ENCODE data around the gene RNASEH2C. TPM values are rescaled to one million over a fixed set of nuclear protein-coding genes. Genes with fewer than 3 reads are reported as not detected.

RNASEH2C gene
- total and polyA plus RNA-seq, 2 donors: 49.4 to 85.9 TPM

DNA sequence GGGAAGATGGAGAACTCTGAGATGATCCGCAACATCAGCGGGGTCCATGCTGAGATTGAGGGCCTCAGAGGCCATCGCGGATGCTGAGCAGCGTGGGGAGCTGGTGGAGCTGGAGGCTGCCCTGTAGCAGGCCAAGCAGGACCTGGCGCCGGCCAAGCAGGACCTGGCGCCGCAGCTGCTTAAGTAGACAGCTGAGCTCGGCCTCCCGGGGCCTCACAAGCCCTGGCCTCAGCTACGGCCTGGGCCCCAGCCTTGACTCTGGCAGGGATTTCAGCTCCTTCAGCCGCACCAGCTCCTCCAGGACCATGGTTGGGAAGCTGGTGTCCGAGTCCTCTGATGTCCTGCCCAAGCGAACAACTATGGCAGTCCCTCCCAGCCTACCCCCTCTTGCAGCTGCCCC is 7.3 kb upstream of the RNASEH2C start:
- DNase-seq (ENCODE audit: low read depth in 6 of 9, low spot score in 9 of 9): no peak
- no peaks in the 10 kb centered on the region for H3K4me1 ChIP-seq (ENCODE audit: control insufficient read depth in 2 of 2, insufficient read depth in 2 of 2, low read length in 2 of 2)
- H3K27ac ChIP-seq (ENCODE audit: low read depth in 1 of 2, low read length in 1 of 2): no peak overlapping the region
- H3K9me3 ChIP-seq (ENCODE audit: control insufficient read depth in 2 of 2, insufficient read depth in 1 of 2, low read length in 1 of 2): peaks cover 0 to 2% of the 10 kb centered on the region in 2 donors
- H3K4me3 ChIP-seq (ENCODE audit: low read length in 2 of 2): no peak overlapping the region
- H3K36me3 ChIP-seq (ENCODE audit: control insufficient read depth in 2 of 2, insufficient read depth in 2 of 2, low read length in 1 of 2): no peaks in the 10 kb centered on the region
- 96% methylated on average over 15 of the region's 15 CpGs for whole genome bisulfite sequencing
- H3K27me3 ChIP-seq (ENCODE audit: control insufficient read depth in 2 of 2, insufficient read depth in 1 of 2, low read length in 1 of 2): peaks cover 0 to 16% of the 10 kb centered on the region in 2 donors

- no peak for DNase-seq (ENCODE audit: low read depth in 6 of 9, low spot score in 9 of 9)
- no peaks in the 10 kb centered on the region for H3K4me1 ChIP-seq (ENCODE audit: control insufficient read depth in 2 of 2, insufficient read depth in 2 of 2, low read length in 2 of 2)
- WGBS: 87% methylated on average over 6 of the region's 6 CpGs
- no peak overlapping the region for H3K4me3 ChIP-seq (ENCODE audit: low read length in 2 of 2)
- H3K27ac ChIP-seq (ENCODE audit: low read depth in 1 of 2, low read length in 1 of 2): no peak overlapping the region
- peaks cover 0 to 13% of the 10 kb centered on the region in 2 donors for H3K27me3 ChIP-seq (ENCODE audit: control insufficient read depth in 2 of 2, insufficient read depth in 1 of 2, low read length in 1 of 2)
- H3K36me3 ChIP-seq (ENCODE audit: control insufficient read depth in 2 of 2, insufficient read depth in 2 of 2, low read length in 1 of 2): no peaks in the 10 kb centered on the region
- H3K9me3 ChIP-seq (ENCODE audit: control insufficient read depth in 2 of 2, insufficient read depth in 1 of 2, low read length in 1 of 2): peaks cover 0 to 2% of the 10 kb centered on the region in 2 donors
These were observed 6.1 kb upstream of the RNASEH2C start for GRCh38 chr11:65726660-65727059.

DNA sequence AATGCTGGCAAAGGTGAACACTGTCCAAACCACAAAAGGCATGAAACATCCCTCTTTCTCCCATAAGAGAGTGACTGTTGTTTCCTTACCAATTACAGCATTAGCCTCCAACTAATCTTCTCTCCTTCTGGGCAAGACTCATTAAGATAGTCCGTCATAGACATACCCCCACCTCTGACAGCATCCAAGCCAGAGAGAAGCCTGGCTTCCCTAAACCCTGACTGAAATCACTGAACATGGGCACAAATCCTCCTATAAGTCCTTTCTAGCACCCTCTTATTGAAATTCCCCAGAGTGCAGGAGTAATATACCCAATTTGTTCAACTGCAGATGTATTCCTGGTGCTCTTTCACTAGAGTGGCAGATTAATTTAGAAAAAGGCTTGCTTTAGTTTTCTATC is 1.7 kb upstream of the RNASEH2C start:
- H3K4me3 ChIP-seq (ENCODE audit: low read length in 2 of 2): no peak overlapping the region
- 100% methylated on average over 1 of the region's 1 CpG for WGBS
- peaks cover 22 to 25% of the 10 kb centered on the region in 2 donors for H3K36me3 ChIP-seq (ENCODE audit: control insufficient read depth in 2 of 2, insufficient read depth in 2 of 2, low read length in 1 of 2)

DNA sequence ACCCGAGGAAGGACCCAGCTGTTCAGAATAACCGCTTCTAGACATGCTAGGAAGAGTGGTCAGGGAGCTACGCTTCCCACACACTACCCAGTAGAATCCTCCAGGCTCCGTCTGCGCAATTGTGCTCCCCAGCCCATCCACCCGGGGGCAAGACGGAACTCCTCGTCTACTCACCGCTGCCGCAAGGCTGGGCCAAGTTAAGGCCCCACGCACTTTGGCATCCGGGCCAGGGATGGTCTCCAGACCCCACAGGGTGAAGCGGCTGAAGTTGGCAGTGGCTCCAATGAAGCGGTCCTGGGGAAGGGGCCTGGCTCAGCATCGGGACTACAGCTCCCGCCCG is 757 bp downstream of the RNASEH2C start:
- Histone ChIP-seq H3K4me1 (ENCODE audit: control insufficient read depth in 2 of 2, insufficient read depth in 2 of 2, low read length in 2 of 2) (peaks cover 17 to 18% of the 10 kb centered on the region in 2 donors), H3K4me3 (ENCODE audit: low read length in 2 of 2) (peak overlapping the region; percentile 70 to 91), H3K9me3 (ENCODE audit: control insufficient read depth in 2 of 2, insufficient read depth in 1 of 2, low read length in 1 of 2) (no peaks in the 10 kb centered on the region), H3K27ac (ENCODE audit: low read depth in 1 of 2, low read length in 1 of 2) (peak overlapping the region in 1 of 2 donors; percentile 73), H3K36me3 (ENCODE audit: control insufficient read depth in 2 of 2, insufficient read depth in 2 of 2, low read length in 1 of 2) (peaks cover 42 to 48% of the 10 kb centered on the region in 2 donors), H3K27me3 (ENCODE audit: control insufficient read depth in 2 of 2, insufficient read depth in 1 of 2, low read length in 1 of 2) (peaks cover 0 to 3% of the 10 kb centered on the region in 2 donors)
- 7% methylated on average over 17 of the region's 17 CpGs for WGBS
- peak in 1 of 9 donors; percentile 1 for DNase-seq (ENCODE audit: low read depth in 6 of 9, low spot score in 9 of 9)

More for the DNA sequence above, 1.7 kb upstream of the RNASEH2C start:
- DNase-seq (ENCODE audit: low read depth in 6 of 9, low spot score in 9 of 9): no peak
- Histone ChIP-seq H3K27ac (ENCODE audit: low read depth in 1 of 2, low read length in 1 of 2) (no peak overlapping the region), H3K9me3 (ENCODE audit: control insufficient read depth in 2 of 2, insufficient read depth in 1 of 2, low read length in 1 of 2) (no peaks in the 10 kb centered on the region), H3K27me3 (ENCODE audit: control insufficient read depth in 2 of 2, insufficient read depth in 1 of 2, low read length in 1 of 2) (peaks cover 0 to 7% of the 10 kb centered on the region in 2 donors), H3K4me1 (ENCODE audit: control insufficient read depth in 2 of 2, insufficient read depth in 2 of 2, low read length in 2 of 2) (peaks cover 17 to 18% of the 10 kb centered on the region in 2 donors)

DNA sequence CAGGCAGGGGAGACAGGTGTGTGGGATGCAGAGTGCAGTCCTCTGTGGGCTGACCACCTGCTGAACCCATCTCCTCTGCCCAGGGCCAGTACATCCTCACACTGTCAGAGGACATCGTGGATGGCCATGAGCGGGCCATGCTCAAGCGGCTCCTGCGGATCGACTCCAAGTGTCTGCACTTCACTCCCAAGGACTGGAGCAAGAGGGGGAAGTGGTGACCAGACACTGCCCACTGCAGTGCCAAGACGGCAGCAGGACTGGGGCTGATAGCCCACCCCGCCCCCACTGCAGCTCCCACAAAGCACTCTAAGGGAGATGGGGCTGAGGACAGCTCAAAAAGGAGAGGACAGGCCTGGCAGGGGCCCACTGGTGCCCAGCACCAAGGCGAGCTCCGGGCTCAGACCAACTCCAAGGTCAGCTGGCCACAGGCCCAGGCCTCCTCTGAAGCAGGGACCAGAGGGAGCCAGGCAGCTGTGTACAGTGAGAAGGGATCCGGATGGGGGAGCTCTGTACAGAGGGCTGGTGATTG is 1.6 kb downstream of the RNASEH2C start:
- 94% methylated on average over 10 of the region's 10 CpGs for WGBS
- Histone ChIP-seq H3K4me1 (ENCODE audit: control insufficient read depth in 2 of 2, insufficient read depth in 2 of 2, low read length in 2 of 2) (peaks cover 17 to 18% of the 10 kb centered on the region in 2 donors), H3K36me3 (ENCODE audit: control insufficient read depth in 2 of 2, insufficient read depth in 2 of 2, low read length in 1 of 2) (peaks cover 51 to 55% of the 10 kb centered on the region in 2 donors), H3K4me3 (ENCODE audit: low read length in 2 of 2) (peak overlapping the region in 1 of 2 donors; percentile 91), H3K27ac (ENCODE audit: low read depth in 1 of 2, low read length in 1 of 2) (no peak overlapping the region), H3K9me3 (ENCODE audit: control insufficient read depth in 2 of 2, insufficient read depth in 1 of 2, low read length in 1 of 2) (no peaks in the 10 kb centered on the region), H3K27me3 (ENCODE audit: control insufficient read depth in 2 of 2, insufficient read depth in 1 of 2, low read length in 1 of 2) (peaks cover 0 to 2% of the 10 kb centered on the region in 2 donors)
- DNase-seq (ENCODE audit: low read depth in 6 of 9, low spot score in 9 of 9): no peak

DNA sequence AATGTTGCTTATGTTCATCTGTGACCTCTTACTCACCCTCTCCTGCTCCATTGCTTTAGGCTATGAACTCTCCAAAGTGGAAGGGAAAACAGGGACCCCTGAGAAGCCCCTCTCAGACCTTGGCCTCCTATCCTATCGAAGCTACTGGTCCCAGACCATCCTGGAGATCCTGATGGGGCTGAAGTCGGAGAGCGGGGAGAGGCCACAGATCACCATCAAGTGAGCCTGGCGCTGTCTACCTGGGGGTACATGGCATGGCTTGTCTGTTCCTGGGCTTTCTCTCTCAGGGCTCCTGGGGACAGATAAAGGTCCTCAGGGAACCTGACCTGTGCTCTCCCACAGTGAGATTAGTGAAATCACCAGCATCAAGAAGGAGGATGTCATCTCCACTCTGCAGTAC is 2.1 kb downstream of the RNASEH2C start:
- Histone ChIP-seq H3K27me3 (ENCODE audit: control insufficient read depth in 2 of 2, insufficient read depth in 1 of 2, low read length in 1 of 2) (no peaks in the 10 kb centered on the region), H3K36me3 (ENCODE audit: control insufficient read depth in 2 of 2, insufficient read depth in 2 of 2, low read length in 1 of 2) (peaks cover 56% of the 10 kb centered on the region in 2 donors), H3K27ac (ENCODE audit: low read depth in 1 of 2, low read length in 1 of 2) (no peak overlapping the region), H3K9me3 (ENCODE audit: control insufficient read depth in 2 of 2, insufficient read depth in 1 of 2, low read length in 1 of 2) (no peaks in the 10 kb centered on the region), H3K4me1 (ENCODE audit: control insufficient read depth in 2 of 2, insufficient read depth in 2 of 2, low read length in 2 of 2) (peaks cover 17 to 18% of the 10 kb centered on the region in 2 donors), H3K4me3 (ENCODE audit: low read length in 2 of 2) (no peak overlapping the region)
- DNase-seq (ENCODE audit: low read depth in 6 of 9, low spot score in 9 of 9): no peak
- WGBS: 98% methylated on average over 4 of the region's 4 CpGs

DNA sequence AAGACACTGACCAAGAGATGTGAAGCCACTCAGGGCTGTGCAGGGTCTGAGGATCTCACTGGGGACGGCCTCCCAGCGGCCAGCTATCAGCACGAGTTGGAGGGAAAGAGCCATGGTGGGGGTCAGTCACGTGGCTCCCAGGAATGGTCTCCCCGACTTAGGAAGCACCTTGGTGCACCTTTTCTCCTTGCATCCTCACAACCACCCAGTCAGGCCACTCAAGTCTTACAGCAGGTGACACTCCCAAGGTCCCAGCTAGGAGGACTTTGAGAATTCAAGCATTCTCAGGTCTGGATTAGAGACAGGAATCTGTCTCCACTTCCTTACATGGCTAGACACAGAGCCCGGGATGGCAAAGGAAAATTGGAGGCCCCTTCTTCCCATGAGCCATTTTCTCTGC is 2.7 kb downstream of the RNASEH2C start:
- H3K36me3 ChIP-seq (ENCODE audit: control insufficient read depth in 2 of 2, insufficient read depth in 2 of 2, low read length in 1 of 2): peaks cover 59 to 62% of the 10 kb centered on the region in 2 donors

GRCh38 chr11:65716774-65717405 is 3.7 kb downstream of the RNASEH2C start:
- Histone ChIP-seq H3K36me3 (ENCODE audit: control insufficient read depth in 2 of 2, insufficient read depth in 2 of 2, low read length in 1 of 2) (peaks cover 59 to 65% of the 10 kb centered on the region in 2 donors), H3K4me3 (ENCODE audit: low read length in 2 of 2) (no peak overlapping the region), H3K27ac (ENCODE audit: low read depth in 1 of 2, low read length in 1 of 2) (no peak overlapping the region), H3K27me3 (ENCODE audit: control insufficient read depth in 2 of 2, insufficient read depth in 1 of 2, low read length in 1 of 2) (no peaks in the 10 kb centered on the region), H3K9me3 (ENCODE audit: control insufficient read depth in 2 of 2, insufficient read depth in 1 of 2, low read length in 1 of 2) (peaks cover 0 to 7% of the 10 kb centered on the region in 2 donors), H3K4me1 (ENCODE audit: control insufficient read depth in 2 of 2, insufficient read depth in 2 of 2, low read length in 2 of 2) (peaks cover 21 to 29% of the 10 kb centered on the region in 2 donors)
- 97% methylated on average over 14 of the region's 14 CpGs for WGBS
- DNase-seq (ENCODE audit: low read depth in 6 of 9, low spot score in 9 of 9): no peak

More for the DNA sequence above, 2.7 kb downstream of the RNASEH2C start:
- no peak overlapping the region for H3K4me3 ChIP-seq (ENCODE audit: low read length in 2 of 2)
- no peaks in the 10 kb centered on the region for H3K27me3 ChIP-seq (ENCODE audit: control insufficient read depth in 2 of 2, insufficient read depth in 1 of 2, low read length in 1 of 2)
- 96% methylated on average over 6 of the region's 6 CpGs for WGBS
- H3K27ac ChIP-seq (ENCODE audit: low read depth in 1 of 2, low read length in 1 of 2): no peak overlapping the region
- H3K9me3 ChIP-seq (ENCODE audit: control insufficient read depth in 2 of 2, insufficient read depth in 1 of 2, low read length in 1 of 2): no peaks in the 10 kb centered on the region
- H3K4me1 ChIP-seq (ENCODE audit: control insufficient read depth in 2 of 2, insufficient read depth in 2 of 2, low read length in 2 of 2): peaks cover 17 to 23% of the 10 kb centered on the region in 2 donors
- DNase-seq (ENCODE audit: low read depth in 6 of 9, low spot score in 9 of 9): no peak

DNA sequence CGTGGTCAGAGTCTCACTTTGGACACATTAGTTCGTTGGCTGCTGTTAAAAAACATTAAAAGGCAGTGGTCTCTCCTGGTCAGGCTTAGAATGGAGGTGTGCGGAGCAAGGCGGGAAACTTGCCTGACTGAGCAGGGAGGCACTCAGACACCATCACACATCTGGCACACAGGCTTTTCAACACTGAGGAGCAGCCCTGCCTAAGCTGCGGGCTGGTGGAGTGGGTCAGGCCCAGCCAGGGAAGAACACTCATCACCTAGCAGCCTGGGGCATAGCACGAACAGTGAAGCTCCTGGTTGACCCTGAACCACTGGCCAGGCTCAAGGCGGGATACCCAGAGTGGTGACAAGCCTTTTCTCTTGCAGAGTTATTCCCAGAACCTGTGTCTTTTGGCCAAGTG is 4.3 kb downstream of the RNASEH2C start:
- peaks cover 21 to 33% of the 10 kb centered on the region in 2 donors for H3K4me1 ChIP-seq (ENCODE audit: control insufficient read depth in 2 of 2, insufficient read depth in 2 of 2, low read length in 2 of 2)
- H3K27ac ChIP-seq (ENCODE audit: low read depth in 1 of 2, low read length in 1 of 2): no peak overlapping the region
- no peaks in the 10 kb centered on the region for H3K27me3 ChIP-seq (ENCODE audit: control insufficient read depth in 2 of 2, insufficient read depth in 1 of 2, low read length in 1 of 2)
- 98% methylated on average over 7 of the region's 7 CpGs for WGBS
- H3K4me3 ChIP-seq (ENCODE audit: low read length in 2 of 2): no peak overlapping the region
- H3K9me3 ChIP-seq (ENCODE audit: control insufficient read depth in 2 of 2, insufficient read depth in 1 of 2, low read length in 1 of 2): peaks cover 0 to 7% of the 10 kb centered on the region in 2 donors
- H3K36me3 ChIP-seq (ENCODE audit: control insufficient read depth in 2 of 2, insufficient read depth in 2 of 2, low read length in 1 of 2): peaks cover 59 to 65% of the 10 kb centered on the region in 2 donors
- no peak for DNase-seq (ENCODE audit: low read depth in 6 of 9, low spot score in 9 of 9)

All from thymus (tissue), 11 donors.